Gastrocnemius medialis (tissue), 4 donors: ENCODE measurements around the gene INTS7. TPM values are rescaled to one million over a fixed set of nuclear protein-coding genes. Genes with fewer than 3 reads are reported as not detected.
"Not testable (repeated sequence)": the region's sequence is repeated elsewhere in the genome, so short reads cannot be mapped to it uniquely, and the experiment has no call there.

Experiments used
- ATAC-seq, 2 donors: fragments of 150-250 bp; one replicate each; pipeline ENCODE4 v1.9.1; 2016
- DNase-seq, 2 donors: peaks; one replicate each; pipeline ENCODE4 v3.0.0-alpha.2; 2019
- H3K27ac ChIP-seq, 4 donors: fragments of 200-600 bp; sonication (generic); 1 replicate in 1 of 4; 2 replicates in 3 of 4; pipeline ENCODE4 v1.5.1; 2016 to 2018; ENCODE audit warnings: mild to moderate bottlenecking in 2 of 4, moderate library complexity in 1 of 4
- H3K27me3 ChIP-seq, 3 donors: fragments of 200-600 bp; sonication (generic) in 2 of 3; 1 replicate in 1 of 3; 2 replicates in 2 of 3; pipeline versions ENCODE4 v1.5.1 to v1.6.0; 2016 to 2019; ENCODE audit warnings: mild to moderate bottlenecking in 1 of 3, moderate library complexity in 1 of 3
- H3K36me3 ChIP-seq, 2 donors: fragments of 200-600 bp; sonication (generic) in 1 of 2; one replicate each; pipeline ENCODE4 v1.5.1; 2017 to 2018
- H3K4me1 ChIP-seq, 2 donors: fragments of 200-600 bp; sonication (generic) in 1 of 2; one replicate each; pipeline ENCODE4 v1.5.1; 2016 to 2017; ENCODE audit warnings: mild to moderate bottlenecking in 2 of 2
- H3K4me3 ChIP-seq, 4 donors: fragments of 200-600 bp; sonication (generic) in 3 of 4; 1 replicate in 1 of 4; 2 replicates in 3 of 4; pipeline ENCODE4 v1.5.1; 2016 to 2019; ENCODE audit warnings: mild to moderate bottlenecking in 2 of 4
- H3K9me3 ChIP-seq, 3 donors: fragments of 200-600 bp; sonication (generic) in 2 of 3; 1 replicate in 1 of 3; 2 replicates in 2 of 3; pipeline ENCODE4 v1.5.1; 2016 to 2019
- CTCF ChIP-seq, 5 experiments: fragments of 450-650 bp in 3 of 5; fragments of 200-600 bp in 2 of 5; sonication (generic) in 2 of 5; IDR thresholded peaks in 4 of 5; conservative IDR thresholded peaks in 1 of 5; 1 replicate in 4 of 5; 2 replicates in 1 of 5; pipeline ENCODE4 v1.5.1; 2016 to 2019; ENCODE audit warnings: antibody characterized with exemption in 5 of 5, mild to moderate bottlenecking in 3 of 5, moderate library complexity in 3 of 5
- POLR2A ChIP-seq, 2 donors: fragments of 450-650 bp; IDR thresholded peaks; one replicate each; pipeline ENCODE4 v1.6.1; 2017; ENCODE audit warnings: antibody characterized with exemption in 2 of 2, mild to moderate bottlenecking in 2 of 2, moderate library complexity in 2 of 2
- in situ Hi-C, 4 donors: fragments of 200-750 bp; cut with MboI; loops; one replicate each; pipeline versions ENCODE4 v1.15.0 to v1.8.0; 2017; ENCODE audit warnings: low sequenced_read_pairs in 4 of 4
- intact Hi-C: fragments of 100-400 bp; cut with DNase I; formaldehyde crosslinking; loops from one replicate; pipeline ENCODE4 v1.15.1; 2023; ENCODE audit warnings: low total_unique reads
- total RNA-seq, 4 donors: library from RNA; depleted of rRNA; stranded (reverse); fragments of >200 nt; gene quantifications; one replicate each; pipeline versions ENCODE4 v1.1.0 to v1.2.3, GENCODE V29; 2016

Gene INTS7
- total RNA-seq, 4 donors from 2014 or later: 4.0 to 8.0 (median 6.6) TPM

DNA sequence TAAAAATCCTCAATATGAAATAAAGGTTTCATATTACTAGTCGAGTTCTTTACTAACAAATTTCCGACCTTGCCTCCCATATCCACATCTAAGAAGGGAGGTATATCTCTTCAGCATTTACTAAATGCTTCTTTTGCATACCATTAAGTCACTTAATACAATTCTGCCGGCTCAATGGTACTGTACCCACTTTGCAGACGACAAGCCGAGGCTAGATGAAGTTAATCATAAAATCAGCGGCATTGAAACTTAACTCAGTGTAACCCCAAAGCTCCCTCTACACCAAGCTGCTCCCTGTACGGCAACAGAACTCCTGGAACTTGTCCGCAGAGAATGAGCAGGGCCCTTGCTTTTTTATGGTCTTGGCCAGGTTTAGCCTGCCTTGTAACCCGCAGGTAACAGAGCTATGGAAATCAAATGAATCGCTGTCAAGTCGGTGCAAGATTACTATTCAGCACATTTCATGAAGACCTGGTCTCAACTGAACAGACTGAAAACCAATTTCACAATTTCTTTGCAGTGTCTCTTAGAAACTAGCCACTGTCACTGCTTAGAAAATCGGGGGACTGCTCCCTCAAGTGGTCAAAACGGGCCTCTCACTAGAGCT lies 738 bp downstream of the INTS7 start:
- peak; percentile 23 to 29 for ATAC-seq
- peak overlapping the region; percentile 80 to 91 (median 89) for H3K27ac ChIP-seq
- H3K36me3 ChIP-seq: no peaks in the 10 kb centered on the region
- H3K27me3 ChIP-seq: no peaks in the 10 kb centered on the region
- DNase-seq: peak; percentile 3 to 19
- intact Hi-C loops: loop anchor here (1.0 to 10.0 kb wide), 6 partner anchors 22 to 460 kb away; partner anchors contain the start of genes NENF, PPP2R5A and SLC30A1
- TF ChIP-seq CTCF (IDR thresholded peaks at IDR 0.05 in 4 of 5, conservative IDR thresholded peaks at IDR 0.05 in 1 of 5): no peak
- H3K4me1 ChIP-seq: peaks cover 15 to 20% of the 10 kb centered on the region in 2 donors
- H3K9me3 ChIP-seq: no peaks in the 10 kb centered on the region
- in situ Hi-C loops: loop anchor here in 2 of 4 donors (25.0 kb wide), 2 partner anchors 347 to 978 kb away; partner anchors contain the start of genes ANGEL2 (in 1 of the 2) and NEK2 (in 1 of the 2)
- peak overlapping the region; percentile 68 to 78 (median 74) for H3K4me3 ChIP-seq

GRCh38 chr1:212030936-212031528 lies 4.3 kb downstream of the INTS7 start:
- no peak for ATAC-seq

GRCh38 chr1:212027727-212028126 lies 7.6 kb downstream of the INTS7 start:
- intact Hi-C loops, ATAC-seq, H3K9me3 ChIP-seq, H3K27me3 ChIP-seq, H3K4me1 ChIP-seq, H3K36me3 ChIP-seq, H3K4me3 ChIP-seq, H3K27ac ChIP-seq, DNase-seq: not testable (repeated sequence)
- in situ Hi-C loops: loop anchor here in 2 of 4 donors (25.0 kb wide), 2 partner anchors 340 to 985 kb away; partner anchors contain the start of genes ANGEL2 (in 1 of the 2) and NEK2 (in 1 of the 2)

More at GRCh38 chr1:212030936-212031528, 4.3 kb downstream of the INTS7 start:
- intact Hi-C loops (loop anchor here (10.0 kb wide), 2 partner anchors 404 to 456 kb away; partner anchors contain the start of genes NENF and SLC30A1), in situ Hi-C loops (loop anchor here in 2 of 4 donors (25.0 kb wide), 2 partner anchors 344 to 981 kb away; partner anchors contain the start of genes ANGEL2 (in 1 of the 2) and NEK2 (in 1 of the 2))
- Histone ChIP-seq H3K4me1 (peaks cover 10 to 16% of the 10 kb centered on the region in 2 donors), H3K27ac (no peak overlapping the region), H3K4me3 (no peak overlapping the region), H3K36me3 (no peaks in the 10 kb centered on the region), H3K9me3 (no peaks in the 10 kb centered on the region), H3K27me3 (no peaks in the 10 kb centered on the region)
- no peak for DNase-seq
- TF ChIP-seq POLR2A (IDR thresholded peaks at IDR 0.05) (no peak), CTCF (IDR thresholded peaks at IDR 0.05 in 4 of 5, conservative IDR thresholded peaks at IDR 0.05 in 1 of 5) (no peak)

DNA sequence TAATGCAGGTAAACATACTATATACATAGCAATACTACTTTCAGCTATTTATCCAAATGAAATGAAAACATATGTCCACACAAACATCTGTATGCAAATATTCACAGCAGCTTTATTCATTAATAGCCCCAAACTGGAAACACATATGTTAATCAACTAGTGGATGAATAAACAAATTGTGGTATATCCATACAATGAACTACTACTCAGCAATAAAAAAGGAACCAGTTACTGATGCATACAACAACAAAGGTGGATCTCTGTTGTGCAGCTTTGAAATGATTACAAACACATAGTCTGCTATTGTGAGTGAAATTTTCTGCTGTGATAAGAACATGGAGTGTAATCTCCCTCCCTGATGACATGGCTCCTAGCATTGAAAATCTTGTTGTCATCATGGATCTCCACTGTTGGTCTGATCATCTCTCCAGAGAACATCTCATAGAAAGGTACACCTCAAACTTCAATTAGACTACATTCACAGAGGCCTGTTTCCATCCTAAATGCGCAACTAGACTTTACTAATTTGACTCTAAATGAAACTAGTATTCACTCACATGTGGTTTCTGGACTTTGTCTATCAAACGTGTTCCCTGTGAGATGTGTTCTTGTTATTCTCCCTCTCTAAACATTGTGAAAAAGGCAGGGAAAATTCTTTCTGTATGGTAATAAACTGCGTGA lies 10.7 kb downstream of the INTS7 start:
- DNase-seq: no peak
- Histone ChIP-seq H3K36me3 (peaks cover 0 to 8% of the 10 kb centered on the region in 2 donors), H3K4me3 (no peak overlapping the region), H3K27me3 (no peaks in the 10 kb centered on the region), H3K4me1 (no peaks in the 10 kb centered on the region), H3K9me3 (no peaks in the 10 kb centered on the region), H3K27ac (no peak overlapping the region)
- TF ChIP-seq POLR2A (IDR thresholded peaks at IDR 0.05) (no peak), CTCF (IDR thresholded peaks at IDR 0.05 in 4 of 5, conservative IDR thresholded peaks at IDR 0.05 in 1 of 5) (no peak)
- intact Hi-C loops (no loop called here), in situ Hi-C loops (loop anchor here in 2 of 4 donors (25.0 kb wide), 2 partner anchors 337 to 988 kb away; partner anchors contain the start of genes NEK2 (in 2 of the 2) and ANGEL2 (in 1 of the 2))
- no peak for ATAC-seq

- H3K36me3 ChIP-seq, H3K4me1 ChIP-seq, H3K4me3 ChIP-seq, ATAC-seq, H3K9me3 ChIP-seq, intact Hi-C loops, H3K27ac ChIP-seq, H3K27me3 ChIP-seq, DNase-seq: not testable (repeated sequence)
- in situ Hi-C loops: loop anchor here in 1 of 4 donors (25.0 kb wide), 1 partner anchor 336 kb away; the partner anchor contains the start of gene NEK2
Measured at GRCh38 chr1:212022908-212023307, 12.4 kb downstream of the INTS7 start.
